K562 (cell line): ENCODE results near the gene PEAR1. TPM values are rescaled to one million over a fixed set of nuclear protein-coding genes. Genes with fewer than 3 reads are reported as not detected.

Experiments
- CHD7 ChIP-seq: fragments of 200-600 bp; sonication (generic); IDR thresholded peaks from one replicate; pipeline ENCODE4 v1.6.1; 2012; ENCODE audit warnings: mild to moderate bottlenecking, low read depth, low read length, inconsistent platforms
- E2F4 ChIP-seq: sonication (generic); formaldehyde crosslinking; IDR thresholded peaks from 2 replicates; pipeline ENCODE4 v1.8.0; 2022; ENCODE audit warnings: mild to moderate bottlenecking, low read depth, missing genetic modification reagents
- ETV1 ChIP-seq: fragments of 450-650 bp; conservative IDR thresholded peaks from 2 replicates; pipeline ENCODE4 v1.6.1; 2016; ENCODE audit warnings: missing genetic modification characterization, control low read depth, low read depth, missing compliant biosample characterization
- PHB ChIP-seq: fragments of 250-450 bp; sonication (Bioruptor Pico); IDR thresholded peaks from 2 replicates; pipeline ENCODE4 v1.5.0; 2021
- PKNOX1 ChIP-seq: fragments of 450-650 bp; IDR thresholded peaks from 2 replicates; pipeline ENCODE4 v1.6.1; 2016
- SAFB2 ChIP-seq: fragments of 200-400 bp; formaldehyde crosslinking; IDR thresholded peaks from 2 replicates; pipeline ENCODE4 v1.6.1; 2018; ENCODE audit warnings: borderline replicate concordance, low read length, low read depth, moderate library complexity; ENCODE audit not compliant: severe bottlenecking
- SMARCB1 ChIP-seq: IDR thresholded peaks from 2 replicates; pipeline ENCODE4 v1.6.1; 2011; ENCODE audit warnings: improper control_type of control experiment, low read depth; ENCODE audit not compliant: insufficient read length
- TCF15 ChIP-seq: fragments of 250-450 bp; sonication (Bioruptor Pico); IDR thresholded peaks from 2 replicates; pipeline ENCODE4 v1.8.0; 2022; ENCODE audit warnings: moderate library complexity, mild to moderate bottlenecking, inconsistent platforms
- THRA ChIP-seq: fragments of 450-650 bp; IDR thresholded peaks from 2 replicates; pipeline ENCODE4 v1.6.1; 2017; ENCODE audit warnings: mild to moderate bottlenecking, moderate library complexity
- ZC3H8 ChIP-seq: fragments of 450-650 bp; IDR thresholded peaks from 2 replicates; pipeline ENCODE4 v1.6.1; 2017
- ZNF282 ChIP-seq: sonication (generic); formaldehyde crosslinking; IDR thresholded peaks from 2 replicates; pipeline ENCODE4 v1.8.1; 2023; ENCODE audit warnings: missing genetic modification reagents
- ZNF3 ChIP-seq: fragments of 250-450 bp; sonication (Bioruptor Pico); IDR thresholded peaks from 2 replicates; pipeline ENCODE4 v1.5.0; 2021; ENCODE audit warnings: mild to moderate bottlenecking, moderate library complexity
- ZNF347 ChIP-seq: fragments of 450-650 bp; formaldehyde crosslinking; IDR thresholded peaks from 2 replicates; pipeline ENCODE4 v1.4.0; 2020; ENCODE audit warnings: low read depth, mild to moderate bottlenecking, moderate library complexity
- ZNF707 ChIP-seq: fragments of 250-450 bp; sonication (Bioruptor Pico); conservative IDR thresholded peaks from 2 replicates; pipeline ENCODE4 v1.8.0; 2022; ENCODE audit warnings: inconsistent platforms, mild to moderate bottlenecking, moderate library complexity
- polyA plus RNA-seq, 8 experiments: library from polyadenylated mRNA; depleted of rRNA in 4 of 8; stranded (reverse) in 5 of 8; unstranded in 3 of 8; fragments of >200 nt; fragmentation: Nextera tagmentation in 2 of 8; fragmentation: Illumina TruSeq in 1 of 8; extraction: Ambion mirVana in 2 of 8; extraction: Trizol in 1 of 8; gene quantifications; 2 replicates each; pipeline versions ENCODE4 v1.2.1 to v1.2.3, GENCODE V29; 2011 to 2014; ENCODE audit warnings: inconsistent platforms in 1 of 8, missing spikeins in 1 of 8
- total RNA-seq, 7 experiments: library from RNA; depleted of rRNA in 6 of 7; stranded (reverse); fragments of >200 nt in 6 of 7; fragmentation: Illumina TruSeq in 2 of 7; extraction: Trizol in 2 of 7; gene quantifications; 2 replicates each; pipeline versions ENCODE4 v1.2.1 to v1.2.3, GENCODE V29; 2011 to 2021; ENCODE audit warnings: low replicate concordance in 1 of 7

Gene PEAR1
- total and polyA plus RNA-seq, 9 of the 15 experiments (the other 6 are each of a cell fraction or from before 2014, with no cell fraction given): 0.87 to 13.9 (median 6.1) TPM

- TF ChIP-seq ZNF282 (CRISPR knock-in tag): no peak
- no peak for TF ChIP-seq TCF15 (CRISPR knock-in tag)
- TF ChIP-seq PHB (CRISPR knock-in tag): no peak
- no peak for TF ChIP-seq ZNF3 (CRISPR knock-in tag)
- TF ChIP-seq THRA: no peak
- peak; percentile 86 for TF ChIP-seq PKNOX1
- 0 out of 2 replicates have a peak, but pooled peaks have one; percentile 5 for TF ChIP-seq ETV1 (tag)
- no peak for TF ChIP-seq E2F4 (CRISPR knock-in tag)
- TF ChIP-seq ZC3H8: no peak
- TF ChIP-seq CHD7: no peak
- TF ChIP-seq ZNF347 (CRISPR knock-in tag): no peak
- TF ChIP-seq SMARCB1: no peak
- no peak for TF ChIP-seq SAFB2
- TF ChIP-seq ZNF707 (CRISPR knock-in tag): no peak
These were observed 70.1 kb downstream of the PEAR1 start (continued) for GRCh38 chr1:156963621-156964020.
